Common myeloid progenitor, CD34-positive (primary cell): ENCODE results near the gene PLXNA4.

Experiments used
- CTCF ChIA-PET: fragments of 350-600 bp; sonication (Branson Sonifier 250); formaldehyde crosslinking; loops from one replicate; lab custom pipeline; 2021; ENCODE audit warnings: antibody characterized with exemption; lab: Charles Lee
- POLR2A ChIA-PET: fragments of 350-600 bp; sonication (Branson Sonifier 250); formaldehyde crosslinking; loops from one replicate; lab custom pipeline; 2021; ENCODE audit warnings: antibody characterized with exemption; lab: Charles Lee
- DNase-seq, 3 donors: peaks; one replicate each; pipeline versions ENCODE4 v3.0.0 to v3.0.0-alpha.2; 2013
- H3K27ac ChIP-seq, 2 experiments: 1 replicate in 1 of 2; 2 replicates in 1 of 2; pipeline ENCODE4 v1.7.0; 2013; ENCODE audit warnings: inconsistent platforms in 2 of 2, low read length in 2 of 2, mild to moderate bottlenecking in 2 of 2, low read depth in 1 of 2, moderate library complexity in 1 of 2; ENCODE audit not compliant: severe bottlenecking in 2 of 2, insufficient read depth in 1 of 2, poor library complexity in 1 of 2
- H3K27me3 ChIP-seq, 5 experiments: replicated peaks in 2 of 5; 1 replicate in 3 of 5; 2 replicates in 2 of 5; pipeline versions ENCODE4 v1.6.1 to v1.7.0; 2013; ENCODE audit warnings: low read length in 4 of 5, mild to moderate bottlenecking in 2 of 5, moderate library complexity in 2 of 5, inconsistent platforms in 1 of 5; ENCODE audit not compliant: insufficient read depth in 5 of 5, control insufficient read depth in 4 of 5
- H3K36me3 ChIP-seq, 4 experiments: 1 replicate in 2 of 4; 2 replicates in 2 of 4; pipeline versions ENCODE4 v1.6.1 to v1.7.0; 2013; ENCODE audit warnings: low read length in 3 of 4, control low read depth in 1 of 4, mild to moderate bottlenecking in 1 of 4; ENCODE audit not compliant: control insufficient read depth in 4 of 4, insufficient read depth in 4 of 4
- H3K4me1 ChIP-seq, 4 experiments: 1 replicate in 3 of 4; 2 replicates in 1 of 4; pipeline versions ENCODE4 v1.6.1 to v1.7.1; 2013; ENCODE audit warnings: low read length in 3 of 4, mild to moderate bottlenecking in 3 of 4, control low read depth in 1 of 4, inconsistent platforms in 1 of 4, moderate library complexity in 1 of 4; ENCODE audit not compliant: control insufficient read depth in 4 of 4, insufficient read depth in 4 of 4; ENCODE audit errors: control extremely low read depth in 1 of 4
- H3K4me3 ChIP-seq, 7 experiments: 1 replicate in 4 of 7; 2 replicates in 3 of 7; pipeline versions ENCODE4 v1.5.1 to v1.7.0; 2013; ENCODE audit warnings: mild to moderate bottlenecking in 7 of 7, low read length in 6 of 7, moderate library complexity in 6 of 7, inconsistent platforms in 2 of 7, low read depth in 2 of 7, control low read depth in 1 of 7; ENCODE audit not compliant: insufficient read depth in 4 of 7, control insufficient read depth in 1 of 7; ENCODE audit errors: extremely low read depth in 1 of 7
- H3K9me3 ChIP-seq, 5 experiments: 1 replicate in 4 of 5; 2 replicates in 1 of 5; pipeline versions ENCODE4 v1.6.1 to v1.7.1; 2013; ENCODE audit warnings: low read length in 4 of 5, mild to moderate bottlenecking in 2 of 5, inconsistent platforms in 1 of 5, low read depth in 1 of 5, moderate library complexity in 1 of 5; ENCODE audit not compliant: control insufficient read depth in 4 of 5, insufficient read depth in 2 of 5; ENCODE audit errors: control extremely low read depth in 1 of 5
- WGBS: methylation state at CpG from one replicate; pipeline ENCODE4 v1.1.5; 2013; ENCODE audit not compliant: insufficient coverage; 5-methylcytosine and 5-hydroxymethylcytosine counted together

Gene PLXNA4

GRCh38 chr7:132368246-132368900 is 207.9 kb downstream of the PLXNA4 start:
- POLR2A ChIA-PET: no interaction called here
- H3K4me3 ChIP-seq: no peak overlapping the region
- no peaks in the 10 kb centered on the region for H3K4me1 ChIP-seq
- no peak overlapping the region for H3K27ac ChIP-seq
- H3K27me3 ChIP-seq: peaks cover 0 to 13% (median 4%) of the 10 kb centered on the region in 5 experiments
- peaks cover 0 to 2% (median 0%) of the 10 kb centered on the region in 5 experiments for H3K9me3 ChIP-seq
- no peaks in the 10 kb centered on the region for H3K36me3 ChIP-seq
- WGBS: 88% methylated on average over 11 of the region's 11 CpGs
- CTCF ChIA-PET: interaction anchor here (0.7 kb wide), 1 partner anchor 35 kb away, joined by 3 read pairs; no protein-coding TSS in a partner anchor
- no peak for DNase-seq

- H3K27me3 ChIP-seq: peaks cover 0 to 10% (median 4%) of the 10 kb centered on the region in 5 experiments
- no peak overlapping the region for H3K27ac ChIP-seq
- no peaks in the 10 kb centered on the region for H3K4me1 ChIP-seq
- H3K4me3 ChIP-seq: no peak overlapping the region
- ChIA-PET POLR2A (no interaction called here), CTCF (interaction anchor here (0.7 kb wide), 1 partner anchor 35 kb away, joined by 3 read pairs; no protein-coding TSS in a partner anchor)
- no peaks in the 10 kb centered on the region for H3K36me3 ChIP-seq
- no peak for DNase-seq
- peaks cover 0 to 2% (median 0%) of the 10 kb centered on the region in 5 experiments for H3K9me3 ChIP-seq
- WGBS: 93% methylated on average over 6 of the region's 9 CpGs
Measured at GRCh38 chr7:132367795-132368194, 208.5 kb downstream of the PLXNA4 start.

- POLR2A ChIA-PET: no interaction called here
Measured at GRCh38 chr7:132367004-132367403, 209.3 kb downstream of the PLXNA4 start.

GRCh38 chr7:132364226-132364625 is 212.0 kb downstream of the PLXNA4 start:
- Histone ChIP-seq H3K4me3 (no peak overlapping the region), H3K27me3 (peaks cover 0 to 12% (median 4%) of the 10 kb centered on the region in 5 experiments), H3K27ac (no peak overlapping the region), H3K9me3 (peaks cover 0 to 2% (median 0%) of the 10 kb centered on the region in 5 experiments), H3K36me3 (no peaks in the 10 kb centered on the region), H3K4me1 (no peaks in the 10 kb centered on the region)
- CTCF ChIA-PET: no interaction called here
- POLR2A ChIA-PET: no interaction called here
- DNase-seq: no peak
- 96% methylated on average over 4 of the region's 5 CpGs for WGBS

More at GRCh38 chr7:132367004-132367403, 209.3 kb downstream of the PLXNA4 start:
- H3K4me1 ChIP-seq: no peaks in the 10 kb centered on the region
- H3K27me3 ChIP-seq: peaks cover 0 to 10% (median 4%) of the 10 kb centered on the region in 5 experiments
- no peaks in the 10 kb centered on the region for H3K36me3 ChIP-seq
- CTCF ChIA-PET: no interaction called here
- no CpG with 5 or more reads among the region's 1 CpG for WGBS
- DNase-seq: no peak
- peaks cover 0 to 2% (median 0%) of the 10 kb centered on the region in 5 experiments for H3K9me3 ChIP-seq
- H3K27ac ChIP-seq: no peak overlapping the region
- H3K4me3 ChIP-seq: no peak overlapping the region

- Histone ChIP-seq H3K27ac (no peak overlapping the region), H3K4me3 (no peak overlapping the region), H3K27me3 (peaks cover 0 to 18% (median 2%) of the 10 kb centered on the region in 5 experiments), H3K4me1 (no peaks in the 10 kb centered on the region), H3K36me3 (no peaks in the 10 kb centered on the region), H3K9me3 (peaks cover 0 to 2% (median 0%) of the 10 kb centered on the region in 5 experiments)
- ChIA-PET POLR2A (no interaction called here), CTCF (no interaction called here)
- WGBS: no CpG with 5 or more reads among the region's 2 CpGs
- DNase-seq: no peak
Measured at GRCh38 chr7:132362059-132362458, 214.2 kb downstream of the PLXNA4 start.

- no peak for DNase-seq
- Histone ChIP-seq H3K36me3 (no peaks in the 10 kb centered on the region), H3K4me1 (no peaks in the 10 kb centered on the region), H3K9me3 (peaks cover 0 to 2% (median 0%) of the 10 kb centered on the region in 5 experiments), H3K27ac (no peak overlapping the region), H3K4me3 (no peak overlapping the region), H3K27me3 (peaks cover 0 to 21% (median 5%) of the 10 kb centered on the region in 5 experiments)
- ChIA-PET CTCF (no interaction called here), POLR2A (no interaction called here)
- 95% methylated on average over 4 of the region's 5 CpGs for WGBS
Measured at GRCh38 chr7:132361146-132361545, 215.1 kb downstream of the PLXNA4 start.

GRCh38 chr7:132359743-132360142 is 216.5 kb downstream of the PLXNA4 start:
- no peak overlapping the region for H3K4me3 ChIP-seq
- no peak overlapping the region for H3K27ac ChIP-seq
- H3K9me3 ChIP-seq: peaks cover 0 to 2% (median 0%) of the 10 kb centered on the region in 5 experiments
- POLR2A ChIA-PET: no interaction called here
- DNase-seq: no peak
- no CpG with 5 or more reads among the region's 3 CpGs for WGBS
- CTCF ChIA-PET: no interaction called here
- H3K27me3 ChIP-seq: peaks cover 0 to 20% (median 7%) of the 10 kb centered on the region in 5 experiments
- peaks cover 0 to 4% (median 0%) of the 10 kb centered on the region in 4 experiments for H3K4me1 ChIP-seq
- no peaks in the 10 kb centered on the region for H3K36me3 ChIP-seq
